K562 (cell line): ENCODE measurements around the gene MT1A. TPM values are rescaled to one million over a fixed set of nuclear protein-coding genes. Genes with fewer than 3 reads are reported as not detected.
A peak's percentile ranks its signal among the peaks of the same experiment; 100 is the strongest.

Experiments used
- BRD9 ChIP-seq: fragments of 450-650 bp; IDR thresholded peaks from 2 replicates; pipeline ENCODE4 v1.6.1; 2018; ENCODE audit warnings: low read depth; ENCODE audit not compliant: partially characterized antibody
- C11orf30 ChIP-seq: fragments of 450-650 bp; IDR thresholded peaks from 2 replicates; pipeline ENCODE4 v1.6.1; 2016; ENCODE audit warnings: low read depth, mild to moderate bottlenecking
- FOXJ3 ChIP-seq: sonication (generic); formaldehyde crosslinking; IDR thresholded peaks from 2 replicates; pipeline ENCODE4 v1.4.0; 2020; ENCODE audit warnings: mild to moderate bottlenecking, missing genetic modification reagents
- NFYB ChIP-seq: IDR thresholded peaks from 2 replicates; pipeline ENCODE4 v1.6.1; 2011; ENCODE audit warnings: mild to moderate bottlenecking, moderate library complexity; ENCODE audit not compliant: insufficient read length; ENCODE audit errors: extremely low read depth
- PHB2 ChIP-seq: fragments of 450-650 bp; IDR thresholded peaks from 2 replicates; pipeline ENCODE4 v1.6.1; 2017; ENCODE audit warnings: low read depth
- POLR3A ChIP-seq: IDR thresholded peaks from 2 replicates; pipeline ENCODE4 v1.6.1; 2011; ENCODE audit warnings: borderline replicate concordance, mild to moderate bottlenecking, moderate library complexity; ENCODE audit not compliant: insufficient read length, insufficient read depth; ENCODE audit errors: extremely low read depth
- SP1 ChIP-seq: sonication (generic); formaldehyde crosslinking; IDR thresholded peaks from 2 replicates; pipeline ENCODE4 v1.8.1; 2022; ENCODE audit warnings: mild to moderate bottlenecking, missing genetic modification reagents
- ZC3H4 ChIP-seq: sonication (generic); formaldehyde crosslinking; IDR thresholded peaks from 2 replicates; pipeline ENCODE4 v1.9.0; 2021; ENCODE audit warnings: missing genetic modification reagents, borderline replicate concordance
- ZNF695 ChIP-seq: fragments of 450-650 bp; formaldehyde crosslinking; IDR thresholded peaks from 2 replicates; pipeline ENCODE4 v1.4.0; 2020; ENCODE audit warnings: mild to moderate bottlenecking, moderate library complexity
- polyA plus RNA-seq, 8 experiments: library from polyadenylated mRNA; depleted of rRNA in 4 of 8; stranded (reverse) in 5 of 8; unstranded in 3 of 8; fragments of >200 nt; fragmentation: Nextera tagmentation in 2 of 8; fragmentation: Illumina TruSeq in 1 of 8; extraction: Ambion mirVana in 2 of 8; extraction: Trizol in 1 of 8; gene quantifications; 2 replicates each; pipeline versions ENCODE4 v1.2.1 to v1.2.3, GENCODE V29; 2011 to 2014; ENCODE audit warnings: inconsistent platforms in 1 of 8, missing spikeins in 1 of 8
- total RNA-seq, 7 experiments: library from RNA; depleted of rRNA in 6 of 7; stranded (reverse); fragments of >200 nt in 6 of 7; fragmentation: Illumina TruSeq in 2 of 7; extraction: Trizol in 2 of 7; gene quantifications; 2 replicates each; pipeline versions ENCODE4 v1.2.1 to v1.2.3, GENCODE V29; 2011 to 2021; ENCODE audit warnings: low replicate concordance in 1 of 7
- TF ChIP-seq, protein P1 (sequence below): fragments of 450-650 bp; IDR thresholded peaks from 2 replicates; pipeline ENCODE4 v1.6.1; 2016; ENCODE audit warnings: mild to moderate bottlenecking, moderate library complexity
- TF ChIP-seq, protein P2 (sequence below): conservative IDR thresholded peaks from 2 replicates; pipeline ENCODE4 v1.6.1; 2011; ENCODE audit warnings: low read depth, mild to moderate bottlenecking, low read length; ENCODE audit not compliant: control insufficient read depth
- TF ChIP-seq, protein P3 (sequence below): fragments of 450-650 bp; IDR thresholded peaks from 2 replicates; pipeline ENCODE4 v1.6.1; 2016; ENCODE audit warnings: mild to moderate bottlenecking

MT1A gene
- total and polyA plus RNA-seq, 9 of the 15 experiments (the other 6 are each of a cell fraction or from before 2014, with no cell fraction given), result 0.23 TPM; not detected in 8

DNA sequence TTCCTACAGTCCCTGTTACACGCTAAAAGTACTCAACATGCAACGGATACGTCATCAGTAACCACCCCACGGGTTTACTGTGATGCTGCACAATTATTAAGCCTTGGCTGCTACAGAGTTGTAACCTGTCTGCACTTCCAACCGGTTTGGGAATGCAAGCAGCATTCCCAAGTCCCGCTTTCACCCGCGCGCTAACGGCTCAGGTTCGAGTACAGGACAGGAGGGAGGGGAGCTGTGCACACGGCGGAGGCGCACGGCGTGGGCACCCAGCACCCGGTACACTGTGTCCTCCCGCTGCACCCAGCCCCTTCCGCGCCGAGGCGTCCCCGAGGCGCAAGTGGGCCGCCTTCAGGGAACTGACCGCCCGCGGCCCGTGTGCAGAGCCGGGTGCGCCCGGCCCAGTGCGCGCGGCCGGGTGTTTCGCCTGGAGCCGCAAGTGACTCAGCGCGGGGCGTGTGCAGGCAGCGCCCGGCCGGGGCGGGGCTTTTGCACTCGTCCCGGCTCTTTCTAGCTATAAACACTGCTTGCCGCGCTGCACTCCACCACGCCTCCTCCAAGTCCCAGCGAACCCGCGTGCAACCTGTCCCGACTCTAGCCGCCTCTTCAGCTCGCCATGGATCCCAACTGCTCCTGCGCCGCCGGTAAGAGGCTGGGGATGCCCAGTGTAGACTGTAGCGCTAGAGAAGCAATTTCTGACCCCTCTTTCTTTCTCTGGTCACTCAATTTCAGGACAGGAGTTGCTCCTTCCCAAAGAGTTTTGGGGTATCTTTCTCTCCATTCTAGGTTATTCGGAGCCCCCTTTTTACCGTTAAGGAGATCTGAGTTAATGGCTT lies 30.2 kb upstream of the MT1A start, which contains the start of gene MT2A (continued):
- TF ChIP-seq, protein P1, sequence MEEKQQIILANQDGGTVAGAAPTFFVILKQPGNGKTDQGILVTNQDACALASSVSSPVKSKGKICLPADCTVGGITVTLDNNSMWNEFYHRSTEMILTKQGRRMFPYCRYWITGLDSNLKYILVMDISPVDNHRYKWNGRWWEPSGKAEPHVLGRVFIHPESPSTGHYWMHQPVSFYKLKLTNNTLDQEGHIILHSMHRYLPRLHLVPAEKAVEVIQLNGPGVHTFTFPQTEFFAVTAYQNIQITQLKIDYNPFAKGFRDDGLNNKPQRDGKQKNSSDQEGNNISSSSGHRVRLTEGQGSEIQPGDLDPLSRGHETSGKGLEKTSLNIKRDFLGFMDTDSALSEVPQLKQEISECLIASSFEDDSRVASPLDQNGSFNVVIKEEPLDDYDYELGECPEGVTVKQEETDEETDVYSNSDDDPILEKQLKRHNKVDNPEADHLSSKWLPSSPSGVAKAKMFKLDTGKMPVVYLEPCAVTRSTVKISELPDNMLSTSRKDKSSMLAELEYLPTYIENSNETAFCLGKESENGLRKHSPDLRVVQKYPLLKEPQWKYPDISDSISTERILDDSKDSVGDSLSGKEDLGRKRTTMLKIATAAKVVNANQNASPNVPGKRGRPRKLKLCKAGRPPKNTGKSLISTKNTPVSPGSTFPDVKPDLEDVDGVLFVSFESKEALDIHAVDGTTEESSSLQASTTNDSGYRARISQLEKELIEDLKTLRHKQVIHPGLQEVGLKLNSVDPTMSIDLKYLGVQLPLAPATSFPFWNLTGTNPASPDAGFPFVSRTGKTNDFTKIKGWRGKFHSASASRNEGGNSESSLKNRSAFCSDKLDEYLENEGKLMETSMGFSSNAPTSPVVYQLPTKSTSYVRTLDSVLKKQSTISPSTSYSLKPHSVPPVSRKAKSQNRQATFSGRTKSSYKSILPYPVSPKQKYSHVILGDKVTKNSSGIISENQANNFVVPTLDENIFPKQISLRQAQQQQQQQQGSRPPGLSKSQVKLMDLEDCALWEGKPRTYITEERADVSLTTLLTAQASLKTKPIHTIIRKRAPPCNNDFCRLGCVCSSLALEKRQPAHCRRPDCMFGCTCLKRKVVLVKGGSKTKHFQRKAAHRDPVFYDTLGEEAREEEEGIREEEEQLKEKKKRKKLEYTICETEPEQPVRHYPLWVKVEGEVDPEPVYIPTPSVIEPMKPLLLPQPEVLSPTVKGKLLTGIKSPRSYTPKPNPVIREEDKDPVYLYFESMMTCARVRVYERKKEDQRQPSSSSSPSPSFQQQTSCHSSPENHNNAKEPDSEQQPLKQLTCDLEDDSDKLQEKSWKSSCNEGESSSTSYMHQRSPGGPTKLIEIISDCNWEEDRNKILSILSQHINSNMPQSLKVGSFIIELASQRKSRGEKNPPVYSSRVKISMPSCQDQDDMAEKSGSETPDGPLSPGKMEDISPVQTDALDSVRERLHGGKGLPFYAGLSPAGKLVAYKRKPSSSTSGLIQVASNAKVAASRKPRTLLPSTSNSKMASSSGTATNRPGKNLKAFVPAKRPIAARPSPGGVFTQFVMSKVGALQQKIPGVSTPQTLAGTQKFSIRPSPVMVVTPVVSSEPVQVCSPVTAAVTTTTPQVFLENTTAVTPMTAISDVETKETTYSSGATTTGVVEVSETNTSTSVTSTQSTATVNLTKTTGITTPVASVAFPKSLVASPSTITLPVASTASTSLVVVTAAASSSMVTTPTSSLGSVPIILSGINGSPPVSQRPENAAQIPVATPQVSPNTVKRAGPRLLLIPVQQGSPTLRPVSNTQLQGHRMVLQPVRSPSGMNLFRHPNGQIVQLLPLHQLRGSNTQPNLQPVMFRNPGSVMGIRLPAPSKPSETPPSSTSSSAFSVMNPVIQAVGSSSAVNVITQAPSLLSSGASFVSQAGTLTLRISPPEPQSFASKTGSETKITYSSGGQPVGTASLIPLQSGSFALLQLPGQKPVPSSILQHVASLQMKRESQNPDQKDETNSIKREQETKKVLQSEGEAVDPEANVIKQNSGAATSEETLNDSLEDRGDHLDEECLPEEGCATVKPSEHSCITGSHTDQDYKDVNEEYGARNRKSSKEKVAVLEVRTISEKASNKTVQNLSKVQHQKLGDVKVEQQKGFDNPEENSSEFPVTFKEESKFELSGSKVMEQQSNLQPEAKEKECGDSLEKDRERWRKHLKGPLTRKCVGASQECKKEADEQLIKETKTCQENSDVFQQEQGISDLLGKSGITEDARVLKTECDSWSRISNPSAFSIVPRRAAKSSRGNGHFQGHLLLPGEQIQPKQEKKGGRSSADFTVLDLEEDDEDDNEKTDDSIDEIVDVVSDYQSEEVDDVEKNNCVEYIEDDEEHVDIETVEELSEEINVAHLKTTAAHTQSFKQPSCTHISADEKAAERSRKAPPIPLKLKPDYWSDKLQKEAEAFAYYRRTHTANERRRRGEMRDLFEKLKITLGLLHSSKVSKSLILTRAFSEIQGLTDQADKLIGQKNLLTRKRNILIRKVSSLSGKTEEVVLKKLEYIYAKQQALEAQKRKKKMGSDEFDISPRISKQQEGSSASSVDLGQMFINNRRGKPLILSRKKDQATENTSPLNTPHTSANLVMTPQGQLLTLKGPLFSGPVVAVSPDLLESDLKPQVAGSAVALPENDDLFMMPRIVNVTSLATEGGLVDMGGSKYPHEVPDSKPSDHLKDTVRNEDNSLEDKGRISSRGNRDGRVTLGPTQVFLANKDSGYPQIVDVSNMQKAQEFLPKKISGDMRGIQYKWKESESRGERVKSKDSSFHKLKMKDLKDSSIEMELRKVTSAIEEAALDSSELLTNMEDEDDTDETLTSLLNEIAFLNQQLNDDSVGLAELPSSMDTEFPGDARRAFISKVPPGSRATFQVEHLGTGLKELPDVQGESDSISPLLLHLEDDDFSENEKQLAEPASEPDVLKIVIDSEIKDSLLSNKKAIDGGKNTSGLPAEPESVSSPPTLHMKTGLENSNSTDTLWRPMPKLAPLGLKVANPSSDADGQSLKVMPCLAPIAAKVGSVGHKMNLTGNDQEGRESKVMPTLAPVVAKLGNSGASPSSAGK, result peak; percentile 41; the same call in 1 of the 2 replicates
- TF ChIP-seq BRD9 (peak; percentile 90), FOXJ3 (CRISPR knock-in tag) (no peak), C11orf30 (peak; percentile 66), POLR3A (no peak), NFYB (no peak), ZNF695 (CRISPR knock-in tag) (no peak), PHB2 (no peak), ZC3H4 (CRISPR knock-in tag) (no peak), SP1 (no peak)
- TF ChIP-seq, protein P2, sequence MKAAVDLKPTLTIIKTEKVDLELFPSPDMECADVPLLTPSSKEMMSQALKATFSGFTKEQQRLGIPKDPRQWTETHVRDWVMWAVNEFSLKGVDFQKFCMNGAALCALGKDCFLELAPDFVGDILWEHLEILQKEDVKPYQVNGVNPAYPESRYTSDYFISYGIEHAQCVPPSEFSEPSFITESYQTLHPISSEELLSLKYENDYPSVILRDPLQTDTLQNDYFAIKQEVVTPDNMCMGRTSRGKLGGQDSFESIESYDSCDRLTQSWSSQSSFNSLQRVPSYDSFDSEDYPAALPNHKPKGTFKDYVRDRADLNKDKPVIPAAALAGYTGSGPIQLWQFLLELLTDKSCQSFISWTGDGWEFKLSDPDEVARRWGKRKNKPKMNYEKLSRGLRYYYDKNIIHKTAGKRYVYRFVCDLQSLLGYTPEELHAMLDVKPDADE, result 0 out of 2 replicates have a peak, but pooled peaks have one; percentile 39
- TF ChIP-seq, protein P3, sequence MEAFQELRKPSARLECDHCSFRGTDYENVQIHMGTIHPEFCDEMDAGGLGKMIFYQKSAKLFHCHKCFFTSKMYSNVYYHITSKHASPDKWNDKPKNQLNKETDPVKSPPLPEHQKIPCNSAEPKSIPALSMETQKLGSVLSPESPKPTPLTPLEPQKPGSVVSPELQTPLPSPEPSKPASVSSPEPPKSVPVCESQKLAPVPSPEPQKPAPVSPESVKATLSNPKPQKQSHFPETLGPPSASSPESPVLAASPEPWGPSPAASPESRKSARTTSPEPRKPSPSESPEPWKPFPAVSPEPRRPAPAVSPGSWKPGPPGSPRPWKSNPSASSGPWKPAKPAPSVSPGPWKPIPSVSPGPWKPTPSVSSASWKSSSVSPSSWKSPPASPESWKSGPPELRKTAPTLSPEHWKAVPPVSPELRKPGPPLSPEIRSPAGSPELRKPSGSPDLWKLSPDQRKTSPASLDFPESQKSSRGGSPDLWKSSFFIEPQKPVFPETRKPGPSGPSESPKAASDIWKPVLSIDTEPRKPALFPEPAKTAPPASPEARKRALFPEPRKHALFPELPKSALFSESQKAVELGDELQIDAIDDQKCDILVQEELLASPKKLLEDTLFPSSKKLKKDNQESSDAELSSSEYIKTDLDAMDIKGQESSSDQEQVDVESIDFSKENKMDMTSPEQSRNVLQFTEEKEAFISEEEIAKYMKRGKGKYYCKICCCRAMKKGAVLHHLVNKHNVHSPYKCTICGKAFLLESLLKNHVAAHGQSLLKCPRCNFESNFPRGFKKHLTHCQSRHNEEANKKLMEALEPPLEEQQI, result no peak
